HG03575 (cell line): ENCODE data around the gene ARF6.

ENCODE experiments used
- ATAC-seq: cut with Tn5 transposase; IDR thresholded peaks from one replicate; pipeline ENCODE4 v1.9.1; 2021; ENCODE audit not compliant: unreplicated experiment, insufficient number of reproducible peaks, low FRiP score; ENCODE audit errors: extremely low read depth

Gene ARF6

DNA sequence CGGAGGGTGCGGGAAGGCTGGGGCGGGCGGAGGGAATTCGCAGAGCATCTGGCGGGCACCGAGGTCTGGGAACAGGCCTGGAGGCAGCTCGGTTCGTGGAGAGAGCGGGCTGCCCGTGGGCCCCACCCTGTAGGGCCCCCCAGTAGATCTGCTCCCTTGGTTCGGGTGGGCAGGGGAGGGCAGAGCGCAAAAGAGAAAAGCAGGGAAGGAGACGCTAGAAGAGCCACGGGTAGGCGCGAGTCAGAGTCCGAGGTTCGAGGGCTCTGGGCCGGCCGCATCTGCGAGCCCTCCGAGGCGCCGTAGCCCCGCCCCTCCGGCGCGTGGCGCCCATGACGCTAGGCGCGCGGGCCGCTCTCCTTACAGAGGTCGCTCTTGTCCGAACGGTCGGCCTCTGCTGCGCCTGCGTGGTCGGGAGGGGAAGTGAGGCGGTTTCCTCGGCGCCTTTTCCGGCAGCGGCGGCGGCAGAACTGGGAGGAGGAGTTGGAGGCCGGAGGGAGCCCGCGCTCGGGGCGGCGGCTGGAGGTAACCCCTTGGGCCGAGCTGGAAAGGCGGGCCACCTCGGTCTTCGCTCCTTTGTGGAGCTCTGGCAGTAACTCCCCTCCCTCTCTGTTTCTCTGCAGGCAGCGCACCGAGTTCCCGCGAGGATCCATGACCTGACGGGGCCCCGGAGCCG lies at the start of gene ARF6:
Gene ARF6, plus strand, starts transcription at position 447 of the 673 bp plus-strand sequence. CDS start 655 bp downstream, outside the sequence.
- peak; percentile 44 for ATAC-seq

DNA sequence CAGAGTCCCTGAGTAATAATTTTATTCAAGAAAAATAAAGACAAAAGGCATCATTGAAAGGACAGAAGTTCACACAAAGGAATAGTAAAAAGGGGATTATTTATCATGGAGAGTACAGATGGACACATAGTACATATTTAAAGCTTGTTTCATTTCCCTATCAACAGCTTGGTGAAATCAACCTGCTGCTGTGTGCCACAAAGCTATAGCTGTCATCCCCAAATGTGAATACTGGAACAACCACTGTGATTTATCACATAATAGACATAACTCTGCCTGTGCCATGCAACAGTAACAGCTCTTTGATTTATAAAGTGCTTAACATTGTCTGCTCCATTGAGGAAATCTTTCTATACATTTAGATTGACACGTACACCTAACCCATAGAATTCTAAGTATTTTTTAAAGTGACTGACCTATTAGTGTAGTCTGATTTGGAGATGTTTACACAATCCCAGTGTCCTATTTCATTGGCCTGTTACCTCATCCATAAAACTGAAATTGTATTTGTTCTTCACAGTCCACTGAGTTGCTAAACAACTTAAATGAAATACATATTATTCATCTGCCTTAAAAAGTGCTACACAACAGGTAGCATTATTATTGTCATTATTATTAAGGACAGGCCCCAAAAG lies 43.6 kb upstream of the ARF6 start:
- ATAC-seq = no peak

DNA sequence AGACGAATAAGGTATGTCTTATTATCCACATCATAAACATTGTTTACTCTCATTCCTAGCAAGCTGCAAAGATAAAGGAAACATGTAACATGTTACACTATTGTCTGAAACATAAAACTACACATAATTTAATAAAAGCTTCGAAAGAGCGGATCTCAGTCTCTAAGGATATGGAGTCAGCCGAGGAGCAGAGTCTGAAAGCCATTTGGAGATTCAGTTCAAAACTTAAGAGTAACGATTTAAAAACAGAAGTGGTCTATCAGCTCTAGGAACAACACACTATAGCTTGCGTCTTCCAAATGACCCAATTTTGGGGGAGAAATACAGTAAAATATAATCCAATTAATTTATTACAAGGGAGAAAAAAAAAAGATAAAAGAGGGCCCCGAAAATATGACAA lies 41.1 kb upstream of the ARF6 start:
- no peak for ATAC-seq

DNA sequence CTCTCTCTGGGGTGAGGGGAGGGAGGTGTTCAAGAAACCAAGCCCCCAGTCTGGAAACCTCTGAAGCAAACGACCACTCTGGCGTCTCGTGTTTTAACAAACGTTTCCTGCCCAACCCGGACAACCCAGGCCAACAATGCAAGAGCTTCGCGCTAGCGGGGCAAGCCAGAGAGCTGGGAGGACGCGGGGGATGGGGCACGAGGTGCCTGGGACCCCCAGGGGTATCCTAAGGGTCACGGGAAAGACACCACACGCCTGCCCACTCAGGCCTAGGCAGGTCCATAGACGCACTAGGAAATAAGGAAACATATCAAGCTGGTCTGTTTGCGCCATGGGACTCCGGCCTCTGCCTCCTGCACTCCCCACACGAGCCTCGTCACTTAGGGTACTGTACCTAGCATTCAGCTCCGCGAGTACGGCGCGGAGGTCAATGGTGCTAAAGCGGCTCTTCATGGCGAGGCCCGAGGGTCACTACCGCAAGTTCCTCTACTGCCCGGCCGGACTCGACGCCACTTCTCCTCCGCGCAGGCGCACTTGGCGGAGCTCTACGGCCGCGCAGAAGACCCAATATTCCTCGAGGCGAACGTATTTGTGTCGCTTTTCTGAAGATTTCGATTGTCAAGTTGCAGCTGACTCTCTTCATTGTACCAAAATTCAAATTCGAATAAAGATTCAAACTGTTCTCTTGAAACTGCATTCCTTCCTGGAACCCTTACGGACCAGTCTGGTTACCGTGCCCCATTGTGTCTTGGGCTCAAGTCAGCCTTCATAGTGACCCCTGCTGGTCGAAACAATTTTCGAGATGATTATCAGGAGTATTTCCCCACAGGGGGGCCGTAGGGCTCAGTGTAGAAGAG lies 40.4 kb upstream of the ARF6 start, which contains the start of gene NEMF:
Gene NEMF, minus strand, starts transcription at position 488 of the 857 bp plus-strand sequence. Its CDS starts 35 bp downstream, at position 453.
- peak; percentile 45 for ATAC-seq

DNA sequence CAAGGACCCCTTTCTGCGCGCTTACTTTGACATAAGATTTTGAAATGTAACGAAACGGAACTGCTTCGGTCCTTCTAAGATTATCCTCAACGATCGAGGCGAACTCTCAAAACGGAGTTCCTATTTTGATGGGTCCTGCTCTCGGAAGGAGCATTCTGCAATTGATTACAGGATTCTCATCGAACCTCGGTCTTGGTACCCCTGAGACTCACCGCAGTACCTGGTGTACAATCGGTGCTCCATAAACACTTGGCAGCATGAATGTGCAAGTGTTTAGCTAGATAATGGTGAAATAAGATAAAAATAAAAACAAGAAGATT lies 39.8 kb upstream of the ARF6 start:
- no peak for ATAC-seq

DNA sequence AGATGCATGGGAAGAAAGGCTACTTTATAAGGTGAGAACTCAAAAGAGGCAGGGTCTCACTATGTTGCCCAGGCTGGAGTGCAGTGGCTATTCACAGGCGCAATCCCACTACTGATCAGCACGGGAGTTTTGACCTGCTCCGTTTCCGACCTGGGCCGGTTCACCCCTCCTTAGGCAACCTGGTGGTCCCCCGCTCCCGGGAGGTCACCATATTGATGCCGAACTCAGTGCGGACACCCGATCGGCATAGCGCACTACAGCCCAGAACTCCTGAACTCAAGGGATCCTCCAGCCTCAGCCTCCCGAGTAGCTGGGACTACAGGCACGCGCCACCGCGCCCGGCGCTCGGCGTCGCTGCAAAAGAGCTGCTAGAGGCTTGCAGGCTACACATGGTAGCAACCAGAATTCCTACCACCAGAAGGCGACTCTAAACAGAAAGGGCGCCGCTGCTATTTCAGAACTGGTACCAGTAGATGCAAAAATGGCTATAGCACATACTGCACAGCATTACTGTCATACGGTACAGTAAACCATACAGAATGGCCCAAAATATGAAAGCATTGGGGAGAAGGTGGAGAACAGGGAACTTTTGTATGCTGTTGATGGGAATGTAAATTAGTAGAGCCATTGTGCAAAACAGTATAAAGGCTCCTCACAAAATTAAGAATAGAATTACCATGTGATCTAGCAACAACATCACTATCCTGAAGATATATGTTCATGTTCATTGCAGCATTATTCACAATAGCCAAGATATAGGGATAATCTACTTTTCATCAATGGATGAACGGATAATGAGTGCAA lies 39.1 kb upstream of the ARF6 start:
- no peak for ATAC-seq

DNA sequence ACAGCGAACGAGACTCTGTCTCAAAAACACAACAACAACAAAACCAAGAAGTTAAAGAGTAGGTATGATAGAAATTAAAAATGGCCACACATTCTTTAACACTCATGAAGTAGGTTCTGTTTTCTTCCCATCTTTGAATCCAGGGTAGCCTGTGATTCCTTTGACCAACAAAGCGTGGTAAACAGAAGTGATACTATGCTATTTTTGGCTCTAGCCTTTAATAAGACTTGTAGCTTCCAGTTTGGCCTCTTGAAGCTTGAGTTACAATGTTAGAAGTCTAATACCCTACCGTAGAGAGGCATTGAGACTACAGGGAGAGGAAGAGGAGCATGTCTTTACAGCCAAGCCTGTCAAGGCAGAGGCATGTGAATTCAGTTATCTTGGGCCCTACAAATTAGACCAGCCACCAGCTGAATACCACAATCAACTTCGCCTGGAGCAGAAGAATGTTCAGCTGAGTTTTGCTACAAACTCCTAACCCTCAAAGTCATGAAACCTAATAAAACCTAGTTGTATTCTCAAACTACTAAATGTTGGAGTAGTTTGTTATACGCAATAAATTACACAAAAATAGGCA lies 35.4 kb upstream of the ARF6 start:
- ATAC-seq = no peak

DNA sequence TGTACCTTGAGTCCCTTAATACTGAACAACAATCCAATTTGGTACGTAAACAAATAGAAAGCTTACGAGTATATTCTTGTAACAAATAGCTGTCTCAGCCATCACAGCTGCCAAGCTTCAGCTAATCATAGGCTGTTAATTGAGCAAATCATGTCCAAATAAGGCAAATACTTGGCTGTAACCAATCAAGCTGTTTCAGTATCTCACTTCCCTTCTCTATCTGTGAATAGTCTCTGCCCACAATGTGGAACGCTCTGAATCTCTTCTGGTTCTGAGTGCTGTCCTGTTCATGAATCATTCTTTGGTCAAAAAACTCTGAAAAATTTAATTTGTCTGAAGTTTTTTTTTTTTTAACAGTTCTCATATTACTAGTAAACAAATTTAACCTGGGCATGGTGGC lies 34.5 kb upstream of the ARF6 start:
- no peak for ATAC-seq

DNA sequence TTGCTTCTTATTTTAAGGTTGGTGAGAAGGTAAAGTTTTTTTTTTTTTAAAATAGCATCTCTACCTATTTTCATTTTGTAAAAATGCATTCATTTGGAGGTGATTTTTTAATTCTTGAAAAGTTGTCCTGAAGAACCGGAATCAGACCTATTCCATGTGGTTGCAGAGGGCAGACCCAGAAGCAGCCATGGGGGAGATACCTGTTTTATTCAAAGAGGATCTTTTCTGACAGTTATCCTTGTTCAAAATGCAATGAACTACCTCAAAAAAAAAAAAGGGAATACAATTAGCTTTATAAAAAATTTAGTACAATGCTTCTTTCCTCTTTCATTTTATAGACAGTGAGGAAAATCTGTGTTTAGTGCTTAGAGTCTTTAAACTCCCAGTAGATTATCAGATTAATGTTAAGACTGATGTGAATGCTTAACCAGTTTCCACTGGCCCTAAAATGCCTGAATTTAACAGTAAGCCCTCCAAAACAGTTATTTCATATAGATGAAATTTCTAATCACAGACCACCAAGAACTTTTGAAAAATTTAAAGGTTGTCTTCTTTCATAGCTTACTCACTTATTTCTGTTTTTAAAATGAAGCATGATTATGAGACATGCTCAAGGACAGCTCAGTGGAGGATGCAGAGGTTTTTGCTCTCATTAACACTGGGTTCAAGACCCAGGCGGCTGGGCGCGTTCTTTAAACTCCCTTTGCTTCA lies 31.7 kb upstream of the ARF6 start:
- ATAC-seq = no peak

DNA sequence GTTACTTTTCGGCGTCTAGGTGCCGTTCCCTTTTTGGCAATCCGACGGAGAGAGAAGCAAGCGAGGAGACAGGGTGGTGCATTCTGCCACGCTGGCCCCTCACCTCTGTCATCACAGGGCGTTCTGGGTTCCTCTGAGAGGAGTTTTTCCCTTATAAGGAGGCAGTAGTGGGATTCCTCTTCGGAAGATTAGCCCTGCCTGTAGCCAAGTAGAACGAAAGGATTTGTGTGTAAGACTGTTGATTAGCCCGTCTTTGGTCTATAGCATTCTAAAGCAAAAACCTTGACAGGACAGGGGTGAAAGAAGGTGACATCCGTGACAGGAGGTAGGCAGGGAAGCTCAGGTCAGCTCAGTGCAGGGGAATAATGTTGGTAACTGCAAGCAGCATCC lies 31.2 kb upstream of the ARF6 start:
- ATAC-seq = no peak

DNA sequence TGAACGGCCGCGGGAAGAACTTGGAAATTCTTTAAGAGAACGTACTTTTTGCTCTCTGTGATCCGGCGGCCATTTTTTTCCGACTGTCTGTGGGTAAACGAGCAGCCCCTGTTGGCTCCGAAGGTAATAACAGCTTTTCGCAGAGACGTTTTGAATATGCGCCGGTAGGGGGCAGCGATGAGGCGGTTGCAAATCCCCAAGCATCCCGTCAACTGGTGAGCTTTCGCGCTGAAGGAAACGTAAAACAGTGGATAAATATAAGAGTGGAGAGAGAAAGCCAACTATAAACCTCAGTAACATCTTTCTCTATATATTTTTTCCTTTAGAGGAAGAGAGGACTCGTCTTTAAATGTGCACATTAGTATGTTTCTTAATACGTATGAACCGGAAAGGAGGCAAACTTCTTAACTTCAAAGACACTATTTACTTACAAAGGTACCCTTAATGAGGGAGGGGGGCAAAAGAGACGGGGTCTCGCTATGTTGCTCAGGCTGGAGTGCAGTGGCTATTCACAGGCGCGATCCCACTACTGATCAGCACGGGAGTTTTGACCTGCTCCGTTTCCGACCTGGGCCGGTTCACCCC lies 30.7 kb upstream of the ARF6 start:
- no peak for ATAC-seq

DNA sequence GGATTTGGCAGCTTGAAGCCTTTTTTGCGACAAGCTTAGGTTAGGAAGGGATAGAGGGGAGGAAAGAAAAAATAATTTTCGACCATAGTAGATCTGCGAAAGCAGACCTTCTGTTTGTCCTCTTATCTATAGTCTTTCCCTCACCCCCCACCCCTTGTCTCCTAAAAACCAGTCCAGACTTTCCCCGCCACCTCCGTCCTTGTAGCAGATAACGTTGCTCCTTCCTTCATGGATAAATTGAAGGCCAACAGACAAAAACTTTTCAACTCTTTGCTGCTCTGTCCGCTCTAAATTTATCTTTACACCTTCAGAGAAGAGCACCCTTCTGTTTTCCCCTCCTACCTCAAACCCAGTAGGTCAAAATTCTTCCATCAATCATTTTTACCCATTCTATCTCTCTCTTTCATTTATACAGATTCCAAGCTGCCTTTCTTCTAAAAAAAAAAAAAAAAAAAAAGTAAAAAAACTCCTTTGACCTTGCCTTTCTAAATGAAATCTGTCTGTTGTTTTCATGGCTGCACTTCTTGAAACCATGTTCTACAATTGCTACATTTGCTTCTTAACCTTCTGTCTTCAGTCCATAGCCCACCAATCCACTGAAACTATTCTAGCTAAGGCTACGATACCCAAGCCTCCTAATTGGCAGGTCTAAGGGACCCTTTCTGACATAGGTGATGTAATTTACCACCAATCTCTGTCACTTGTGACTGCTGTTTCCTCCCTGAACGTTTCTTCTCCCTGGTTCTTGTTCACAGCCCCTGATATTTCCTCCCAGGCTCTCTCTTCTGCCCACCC lies 29.2 kb upstream of the ARF6 start:
- no peak for ATAC-seq

DNA sequence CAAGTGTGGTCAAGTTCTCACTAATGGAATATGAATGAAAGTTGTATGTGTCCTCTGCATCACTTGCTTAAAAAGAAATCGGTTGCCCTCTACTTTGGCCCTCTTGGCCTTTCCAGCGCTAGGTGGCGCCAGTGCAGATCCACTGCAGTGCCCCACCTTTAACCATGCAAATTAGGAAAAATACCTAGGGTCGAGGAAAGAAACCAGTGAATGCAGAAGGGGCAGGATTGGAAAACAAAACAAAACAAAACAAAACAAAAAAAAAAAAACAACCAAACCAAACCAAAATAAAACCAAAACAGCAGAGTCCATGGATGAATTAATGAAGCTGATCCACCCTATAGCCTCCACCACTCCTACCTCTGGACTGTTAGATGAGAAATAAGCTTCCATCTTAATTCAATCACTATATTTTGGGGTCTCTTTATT lies 27.4 kb upstream of the ARF6 start:
- no peak for ATAC-seq

DNA sequence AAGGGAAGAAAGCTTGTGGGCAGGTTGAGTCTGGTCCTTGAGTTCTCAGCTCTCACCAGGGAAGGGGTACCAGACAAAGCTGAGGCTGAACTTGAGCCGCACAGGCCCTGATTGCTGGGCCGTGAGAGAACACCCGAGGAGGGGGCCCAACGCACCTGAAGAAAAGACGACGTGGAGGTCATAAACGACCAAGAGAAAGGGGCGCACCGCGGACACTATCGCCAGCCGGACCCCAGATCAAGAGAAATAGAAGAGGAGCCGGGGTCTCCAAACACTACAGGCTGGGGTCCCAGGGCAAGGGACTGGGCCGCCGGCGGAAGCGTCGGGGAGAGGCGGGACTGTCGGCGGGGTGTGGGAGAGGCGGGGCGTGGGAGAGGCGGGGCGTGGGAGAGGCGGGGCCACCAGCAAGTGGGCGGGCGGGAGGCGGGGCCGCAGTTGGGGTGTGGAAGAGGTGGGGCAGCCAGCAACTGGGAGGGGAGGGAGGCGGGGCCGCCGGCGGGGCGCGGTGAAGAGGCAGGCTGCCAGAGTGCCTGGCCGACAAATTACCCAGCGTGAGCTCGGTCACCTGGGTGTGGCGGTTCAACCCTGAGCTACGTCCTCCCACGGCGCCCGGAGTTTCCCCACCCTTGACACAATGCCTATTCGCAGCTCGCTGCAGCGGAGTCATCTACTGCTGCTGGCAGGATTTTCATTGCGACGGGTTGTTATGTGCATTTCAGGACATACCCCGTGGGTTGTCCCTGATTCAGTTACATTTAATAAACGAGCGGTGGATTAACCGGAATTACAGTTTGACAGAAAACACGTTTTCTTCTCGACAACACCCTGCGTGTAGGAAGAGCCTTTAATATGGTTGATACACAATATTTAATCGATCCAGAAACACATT lies 24.8 kb upstream of the ARF6 start:
- ATAC-seq = peak; percentile 42

DNA sequence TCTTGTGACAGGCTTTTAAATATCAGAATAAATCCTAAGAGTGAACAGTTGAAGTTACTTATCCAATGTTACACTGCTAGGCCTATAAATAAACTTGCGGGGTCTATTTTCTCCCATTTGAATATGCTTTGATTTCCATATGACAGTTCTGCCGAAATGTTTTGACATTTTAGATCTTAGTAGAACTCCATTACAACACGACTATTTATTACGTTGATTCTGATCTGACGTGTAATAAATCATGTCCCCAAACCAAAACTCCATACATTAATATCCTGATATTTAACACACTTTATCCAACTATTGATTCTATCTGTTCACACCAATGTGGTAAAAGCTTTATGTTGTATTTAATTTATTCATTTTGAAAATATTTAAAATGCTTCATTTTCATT lies 24.2 kb upstream of the ARF6 start:
- no peak for ATAC-seq

DNA sequence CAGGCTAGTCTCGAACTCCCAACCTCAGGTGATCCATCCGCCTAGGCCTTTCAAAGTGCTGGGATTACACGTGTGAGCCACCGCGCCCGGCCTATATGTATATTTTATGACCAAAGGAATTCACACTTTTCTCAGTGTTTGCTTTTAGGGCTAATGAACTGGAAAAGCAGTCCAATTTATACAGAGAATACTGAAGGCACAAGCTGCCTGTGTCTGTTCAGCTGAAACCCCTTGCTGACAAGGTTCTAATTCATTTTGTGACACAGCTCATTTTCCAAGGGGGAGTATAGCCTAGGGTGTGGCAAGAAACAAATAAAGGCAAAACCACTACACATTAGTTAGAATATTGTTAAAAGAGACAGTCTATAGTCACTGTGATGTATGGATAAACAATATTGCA lies 22.0 kb upstream of the ARF6 start:
- no peak for ATAC-seq
